Measurements from ENCODE around the gene HIF1A.

The HIF1A gene

DNA sequence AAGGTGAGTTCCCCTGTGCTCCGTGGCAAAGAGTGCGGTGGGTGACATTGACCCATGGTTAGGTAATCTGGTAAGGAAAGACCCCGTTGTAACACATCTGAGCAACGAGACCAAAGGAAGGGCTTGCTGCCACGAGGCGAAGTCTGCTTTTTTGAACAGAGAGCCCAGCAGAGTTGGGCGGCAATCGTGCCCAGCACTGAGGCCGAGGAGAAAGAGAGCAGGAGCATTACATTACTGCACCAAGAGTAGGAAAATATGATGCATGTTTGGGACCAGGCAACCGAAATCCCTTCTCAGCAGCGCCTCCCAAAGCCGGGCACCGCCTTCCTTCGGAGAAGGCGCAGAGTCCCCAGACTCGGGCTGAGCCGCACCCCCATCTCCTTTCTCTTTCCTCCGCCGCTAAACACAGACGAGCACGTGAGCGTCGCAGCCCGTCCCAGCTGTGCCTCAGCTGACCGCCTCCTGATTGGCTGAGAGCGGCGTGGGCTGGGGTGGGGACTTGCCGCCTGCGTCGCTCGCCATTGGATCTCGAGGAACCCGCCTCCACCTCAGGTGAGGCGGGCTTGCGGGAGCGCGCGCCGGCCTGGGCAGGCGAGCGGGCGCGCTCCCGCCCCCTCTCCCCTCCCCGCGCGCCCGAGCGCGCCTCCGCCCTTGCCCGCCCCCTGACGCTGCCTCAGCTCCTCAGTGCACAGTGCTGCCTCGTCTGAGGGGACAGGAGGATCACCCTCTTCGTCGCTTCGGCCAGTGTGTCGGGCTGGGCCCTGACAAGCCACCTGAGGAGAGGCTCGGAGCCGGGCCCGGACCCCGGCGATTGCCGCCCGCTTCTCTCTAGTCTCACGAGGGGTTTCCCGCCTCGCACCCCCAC, at the start of gene HIF1A:
TSS of gene HIF1A (plus strand) at position 684 of the 865 bp plus-strand sequence. CDS start 292 bp downstream, outside the sequence.
- peak; percentile 97 for DNase-seq (ENCODE audit: low read depth, low spot score)
- Histone ChIP-seq H3K4me1 (ENCODE audit: control insufficient read depth, insufficient read depth, low read length) (no peaks in the 10 kb centered on the region), H3K36me3 (ENCODE audit: control insufficient read depth, insufficient read depth, low read length) (no peaks in the 10 kb centered on the region), H3K27ac (ENCODE audit: low read length) (peak within 1 kb of the TSS; percentile 59), H3K4me3 (ENCODE audit: low read length) (peak within 1 kb of the TSS; percentile 99), H3K9me3 (ENCODE audit: control insufficient read depth, insufficient read depth, low read length) (no peaks in the 10 kb centered on the region), H3K27me3 (ENCODE audit: control insufficient read depth, insufficient read depth, low read length) (no peaks in the 10 kb centered on the region)
- no CpG with 5 or more reads among the region's 68 CpGs for WGBS (ENCODE audit: insufficient coverage, insufficient read length)

DNA sequence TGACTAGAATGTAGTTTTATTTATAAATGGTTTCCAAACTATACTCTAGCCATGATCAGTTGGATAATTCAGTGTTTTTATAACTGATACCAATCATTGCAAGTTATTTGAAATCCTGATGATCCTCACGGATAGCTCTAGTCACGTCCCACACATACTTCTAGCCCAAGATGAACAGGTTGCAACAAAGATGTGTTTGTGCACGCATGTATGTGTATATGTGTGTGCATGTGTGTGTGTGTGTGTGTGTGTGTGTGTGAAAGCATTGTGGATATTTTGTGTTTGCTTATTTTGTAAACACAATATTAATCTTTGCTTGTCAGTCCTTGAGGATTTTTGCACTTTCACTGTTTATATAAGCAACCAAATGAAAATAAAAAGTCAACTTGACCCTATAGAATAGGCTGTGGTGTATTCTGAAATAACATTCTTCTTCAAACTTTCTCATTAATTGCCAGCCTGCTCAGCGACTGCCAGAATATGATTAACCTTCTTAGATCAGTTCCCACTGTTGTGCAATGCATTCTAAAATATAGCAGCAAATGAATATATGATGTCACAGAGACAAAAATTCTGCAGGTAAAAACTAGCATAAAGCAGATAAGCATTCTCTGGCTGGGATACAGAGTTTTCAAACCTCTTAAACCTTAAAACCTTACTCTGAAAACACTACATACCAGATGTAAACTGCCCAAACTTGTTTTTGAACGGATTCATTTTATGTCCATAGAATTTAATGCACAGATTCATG, 48.8 kb upstream of the HIF1A start:
- no peaks in the 10 kb centered on the region for H3K9me3 ChIP-seq (ENCODE audit: control insufficient read depth, insufficient read depth, low read length)
- no CpG with 5 or more reads among the region's 5 CpGs for WGBS (ENCODE audit: insufficient coverage, insufficient read length)
- no peak overlapping the region for H3K4me3 ChIP-seq (ENCODE audit: low read length)
- no peaks in the 10 kb centered on the region for H3K4me1 ChIP-seq (ENCODE audit: control insufficient read depth, insufficient read depth, low read length)
- H3K27ac ChIP-seq (ENCODE audit: low read length), result no peak overlapping the region
- no peaks in the 10 kb centered on the region; the same call in 1 of the 2 replicates for H3K27me3 ChIP-seq (ENCODE audit: control insufficient read depth, insufficient read depth, low read length)
- H3K36me3 ChIP-seq (ENCODE audit: control insufficient read depth, insufficient read depth, low read length), result no peaks in the 10 kb centered on the region
- no peak for DNase-seq (ENCODE audit: low read depth, low spot score)

DNA sequence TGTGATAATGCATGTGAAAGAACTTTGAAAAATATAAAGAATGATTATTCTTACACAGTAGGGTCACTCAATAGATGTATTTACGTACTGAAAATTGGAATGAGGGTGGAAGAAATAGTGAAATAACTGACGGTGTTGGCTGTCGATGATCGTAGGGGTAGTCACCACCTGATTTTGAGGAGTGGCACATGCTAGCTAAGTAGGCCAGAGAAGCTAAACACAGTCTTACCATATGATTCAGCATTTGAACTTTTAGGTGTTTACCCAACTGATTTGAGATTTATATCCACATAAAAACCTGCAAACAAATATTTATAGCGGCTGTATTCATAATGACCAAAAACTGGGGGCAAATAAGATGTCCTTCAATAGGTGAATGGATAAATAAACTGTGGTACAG, 47.6 kb upstream of the HIF1A start:
- Histone ChIP-seq H3K27ac (ENCODE audit: low read length) (no peak overlapping the region), H3K4me3 (ENCODE audit: low read length) (no peak overlapping the region), H3K9me3 (ENCODE audit: control insufficient read depth, insufficient read depth, low read length) (no peaks in the 10 kb centered on the region), H3K27me3 (ENCODE audit: control insufficient read depth, insufficient read depth, low read length) (no peaks in the 10 kb centered on the region; the same call in 1 of the 2 replicates), H3K4me1 (ENCODE audit: control insufficient read depth, insufficient read depth, low read length) (no peaks in the 10 kb centered on the region), H3K36me3 (ENCODE audit: control insufficient read depth, insufficient read depth, low read length) (no peaks in the 10 kb centered on the region)
- WGBS (ENCODE audit: insufficient coverage, insufficient read length), result no CpG with 5 or more reads among the region's 5 CpGs
- no peak for DNase-seq (ENCODE audit: low read depth, low spot score)

DNA sequence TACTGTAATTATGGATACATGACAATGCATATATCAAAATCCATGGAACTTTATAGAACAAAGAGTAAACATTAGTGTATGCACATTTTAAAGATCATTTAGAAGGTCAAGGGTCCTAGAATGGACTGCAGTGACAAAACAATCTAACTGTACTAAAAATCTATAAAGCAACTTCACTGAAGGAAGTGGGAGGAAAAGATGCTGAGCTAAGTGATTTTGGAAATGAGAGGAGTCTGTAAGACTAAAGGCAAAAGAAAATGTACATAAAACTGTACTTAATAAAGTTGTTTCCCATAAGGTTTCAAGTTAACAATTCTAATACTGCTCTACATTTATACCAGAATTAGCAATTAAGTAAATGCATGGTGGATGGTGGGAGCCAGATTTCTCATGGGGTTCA, 46.9 kb upstream of the HIF1A start:
- H3K4me1 ChIP-seq (ENCODE audit: control insufficient read depth, insufficient read depth, low read length), result no peaks in the 10 kb centered on the region
- no peaks in the 10 kb centered on the region; the same call in 1 of the 2 replicates for H3K27me3 ChIP-seq (ENCODE audit: control insufficient read depth, insufficient read depth, low read length)
- no peak overlapping the region for H3K27ac ChIP-seq (ENCODE audit: low read length)

DNA sequence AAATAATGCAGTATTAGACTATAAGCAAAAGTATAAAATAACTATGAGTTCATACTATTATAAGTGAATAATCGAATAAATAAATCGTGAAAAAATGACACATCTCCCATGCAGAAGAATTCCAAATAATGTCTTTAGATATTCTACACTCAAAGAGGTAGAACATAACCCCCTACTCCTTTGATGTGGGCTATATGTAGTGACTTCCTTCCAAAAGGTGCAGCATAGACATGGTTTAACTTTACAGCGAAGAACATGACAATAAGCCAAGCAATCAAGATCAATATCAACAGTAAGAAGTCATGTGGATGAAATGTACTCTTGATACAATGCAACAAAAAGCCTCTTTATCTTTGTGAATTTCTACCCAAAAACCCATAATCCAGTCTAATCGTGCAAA, 46.0 kb upstream of the HIF1A start:
- no peaks in the 10 kb centered on the region for H3K9me3 ChIP-seq (ENCODE audit: control insufficient read depth, insufficient read depth, low read length)
- no peaks in the 10 kb centered on the region; the same call in 1 of the 2 replicates for H3K27me3 ChIP-seq (ENCODE audit: control insufficient read depth, insufficient read depth, low read length)
- no peak for DNase-seq (ENCODE audit: low read depth, low spot score)
- H3K4me3 ChIP-seq (ENCODE audit: low read length), result no peak overlapping the region
- H3K4me1 ChIP-seq (ENCODE audit: control insufficient read depth, insufficient read depth, low read length), result no peaks in the 10 kb centered on the region
- no peaks in the 10 kb centered on the region for H3K36me3 ChIP-seq (ENCODE audit: control insufficient read depth, insufficient read depth, low read length)
- no CpG with 5 or more reads among the region's 4 CpGs for WGBS (ENCODE audit: insufficient coverage, insufficient read length)
- H3K27ac ChIP-seq (ENCODE audit: low read length), result no peak overlapping the region

More for the DNA sequence above, 46.9 kb upstream of the HIF1A start:
- no peak overlapping the region for H3K4me3 ChIP-seq (ENCODE audit: low read length)
- H3K9me3 ChIP-seq (ENCODE audit: control insufficient read depth, insufficient read depth, low read length), result no peaks in the 10 kb centered on the region
- no peaks in the 10 kb centered on the region for H3K36me3 ChIP-seq (ENCODE audit: control insufficient read depth, insufficient read depth, low read length)
- no peak for DNase-seq (ENCODE audit: low read depth, low spot score)

DNA sequence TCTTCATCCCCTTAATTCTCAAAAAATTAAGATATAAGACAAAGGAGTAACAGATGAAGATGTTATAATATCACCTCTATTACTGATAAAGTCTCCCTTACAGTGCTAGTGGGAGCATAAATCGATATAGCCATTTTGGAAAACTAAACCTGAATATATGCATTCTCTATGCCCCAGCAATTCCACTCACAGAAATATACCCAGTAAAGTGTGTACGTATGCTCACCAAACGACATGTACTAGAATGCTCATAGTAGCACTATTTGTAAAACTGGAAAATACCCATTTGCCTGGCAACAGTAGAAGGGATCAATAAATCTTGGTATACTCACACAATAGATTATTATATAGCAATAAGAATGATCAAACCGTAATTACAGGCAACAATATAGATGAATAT, 44.0 kb upstream of the HIF1A start:
- H3K4me1 ChIP-seq (ENCODE audit: control insufficient read depth, insufficient read depth, low read length), result no peaks in the 10 kb centered on the region
- H3K36me3 ChIP-seq (ENCODE audit: control insufficient read depth, insufficient read depth, low read length), result no peaks in the 10 kb centered on the region
- H3K27me3 ChIP-seq (ENCODE audit: control insufficient read depth, insufficient read depth, low read length), result no peaks in the 10 kb centered on the region; the same call in 1 of the 2 replicates
- H3K27ac ChIP-seq (ENCODE audit: low read length), result no peak overlapping the region
- no CpG with 5 or more reads among the region's 4 CpGs for WGBS (ENCODE audit: insufficient coverage, insufficient read length)
- DNase-seq (ENCODE audit: low read depth, low spot score), result no peak
- no peak overlapping the region for H3K4me3 ChIP-seq (ENCODE audit: low read length)
- no peaks in the 10 kb centered on the region for H3K9me3 ChIP-seq (ENCODE audit: control insufficient read depth, insufficient read depth, low read length)

DNA sequence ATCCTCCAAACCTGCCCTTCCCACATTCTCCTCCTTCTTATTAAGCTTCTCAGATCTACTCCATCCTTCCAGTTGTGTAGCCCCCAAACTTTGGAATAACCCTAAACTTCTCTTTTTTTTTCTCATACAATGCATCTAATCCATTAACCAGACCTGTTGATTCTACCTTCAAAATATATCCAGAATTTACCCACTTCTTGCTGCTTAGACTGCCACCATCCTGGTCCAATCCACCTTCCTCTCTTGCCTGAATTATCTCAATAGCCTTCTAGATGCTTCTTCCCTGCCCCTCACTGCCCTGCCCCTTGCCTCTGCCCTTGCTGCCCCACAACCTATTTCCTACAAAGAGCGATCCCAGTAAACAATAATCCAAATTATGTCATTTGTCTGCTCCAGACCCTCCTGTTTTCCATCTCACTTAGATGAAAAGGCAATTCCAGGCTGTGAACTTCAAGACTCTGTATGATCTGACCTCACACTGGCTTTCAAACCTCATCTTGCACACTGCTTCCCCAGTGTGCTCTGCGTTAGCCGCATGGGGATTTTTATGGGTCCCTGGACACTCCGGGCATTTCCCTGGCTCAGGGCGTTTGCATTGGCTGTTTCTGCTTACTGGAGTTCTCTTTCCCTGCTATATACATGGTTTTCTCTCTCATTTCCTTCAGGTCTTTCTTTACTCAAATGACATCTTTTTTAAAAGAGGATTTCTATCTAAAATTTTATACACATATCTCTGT, 42.6 kb upstream of the HIF1A start:
- Histone ChIP-seq H3K36me3 (ENCODE audit: control insufficient read depth, insufficient read depth, low read length) (no peaks in the 10 kb centered on the region), H3K4me3 (ENCODE audit: low read length) (no peak overlapping the region), H3K9me3 (ENCODE audit: control insufficient read depth, insufficient read depth, low read length) (no peaks in the 10 kb centered on the region), H3K27me3 (ENCODE audit: control insufficient read depth, insufficient read depth, low read length) (no peaks in the 10 kb centered on the region), H3K4me1 (ENCODE audit: control insufficient read depth, insufficient read depth, low read length) (no peaks in the 10 kb centered on the region), H3K27ac (ENCODE audit: low read length) (no peak overlapping the region)
- no CpG with 5 or more reads among the region's 5 CpGs for WGBS (ENCODE audit: insufficient coverage, insufficient read length)
- DNase-seq (ENCODE audit: low read depth, low spot score), result no peak

DNA sequence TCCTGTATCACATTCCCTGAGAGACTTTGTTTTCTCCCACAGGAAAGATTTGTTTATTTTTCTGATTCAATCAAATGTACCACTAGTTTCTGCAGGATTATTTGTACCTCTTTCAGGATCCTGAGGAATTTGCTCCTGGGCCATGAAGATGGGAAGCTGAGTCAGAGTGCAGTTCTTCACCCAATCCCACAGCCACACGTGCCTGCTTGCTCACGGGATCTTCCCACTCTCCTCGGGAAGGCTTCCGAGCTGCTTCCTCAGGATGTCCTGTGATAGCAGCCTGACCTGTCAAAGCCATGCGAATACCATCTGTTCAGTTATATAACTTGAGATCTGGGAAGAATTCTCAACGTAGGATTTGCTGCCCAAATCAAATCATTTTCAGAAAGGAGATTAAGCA, 41.8 kb upstream of the HIF1A start:
- Histone ChIP-seq H3K4me1 (ENCODE audit: control insufficient read depth, insufficient read depth, low read length) (no peaks in the 10 kb centered on the region), H3K27ac (ENCODE audit: low read length) (no peak overlapping the region), H3K9me3 (ENCODE audit: control insufficient read depth, insufficient read depth, low read length) (no peaks in the 10 kb centered on the region), H3K36me3 (ENCODE audit: control insufficient read depth, insufficient read depth, low read length) (no peaks in the 10 kb centered on the region), H3K4me3 (ENCODE audit: low read length) (no peak overlapping the region), H3K27me3 (ENCODE audit: control insufficient read depth, insufficient read depth, low read length) (no peaks in the 10 kb centered on the region)
- WGBS (ENCODE audit: insufficient coverage, insufficient read length), result no CpG with 5 or more reads among the region's 6 CpGs
- DNase-seq (ENCODE audit: low read depth, low spot score), result no peak

DNA sequence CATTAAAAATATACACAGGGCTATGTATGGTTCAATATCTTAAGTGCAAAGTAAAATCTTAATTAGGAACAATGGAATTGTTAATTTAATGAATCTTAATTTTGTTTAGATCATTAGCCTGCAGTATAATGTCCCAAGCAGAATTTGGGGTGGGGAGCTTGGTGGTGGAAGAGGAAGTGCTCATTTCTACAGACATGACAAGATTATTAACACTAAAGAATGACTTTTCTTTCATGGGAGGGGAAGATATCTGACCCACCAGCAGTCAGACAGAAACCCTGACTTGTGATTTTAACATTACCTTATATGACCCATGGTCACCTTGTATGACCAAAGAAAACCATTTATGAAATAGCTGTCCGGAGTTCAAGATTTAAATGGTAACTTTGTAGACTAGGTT, 41.3 kb upstream of the HIF1A start:
- no peaks in the 10 kb centered on the region for H3K9me3 ChIP-seq (ENCODE audit: control insufficient read depth, insufficient read depth, low read length)
- H3K4me1 ChIP-seq (ENCODE audit: control insufficient read depth, insufficient read depth, low read length), result no peaks in the 10 kb centered on the region
- H3K27me3 ChIP-seq (ENCODE audit: control insufficient read depth, insufficient read depth, low read length), result no peaks in the 10 kb centered on the region
- no peak for DNase-seq (ENCODE audit: low read depth, low spot score)
- H3K4me3 ChIP-seq (ENCODE audit: low read length), result no peak overlapping the region
- no peak overlapping the region for H3K27ac ChIP-seq (ENCODE audit: low read length)
- no peaks in the 10 kb centered on the region for H3K36me3 ChIP-seq (ENCODE audit: control insufficient read depth, insufficient read depth, low read length)
- WGBS (ENCODE audit: insufficient coverage, insufficient read length), result no CpG with 5 or more reads among the region's 1 CpG

DNA sequence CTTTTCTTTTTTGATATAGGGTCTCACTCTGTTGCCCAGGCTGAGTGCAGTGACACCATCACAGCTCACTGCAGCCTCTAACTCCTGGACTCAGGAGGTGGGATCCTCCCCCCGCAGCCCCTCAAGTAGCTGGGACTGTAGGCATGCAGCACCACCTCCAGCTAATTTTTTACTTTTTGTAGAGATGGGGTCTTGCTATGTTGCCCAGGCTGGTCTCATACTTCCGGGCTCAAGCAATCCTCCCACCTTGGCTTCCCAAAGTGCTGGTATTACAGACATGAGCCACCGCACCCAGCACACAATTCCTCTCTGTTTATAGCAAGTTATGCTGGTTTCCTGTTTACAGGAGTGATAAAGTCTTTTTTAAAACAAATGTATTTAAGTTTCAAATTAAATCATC, 39.5 kb upstream of the HIF1A start:
- Histone ChIP-seq H3K9me3 (ENCODE audit: control insufficient read depth, insufficient read depth, low read length) (no peaks in the 10 kb centered on the region), H3K36me3 (ENCODE audit: control insufficient read depth, insufficient read depth, low read length) (no peaks in the 10 kb centered on the region), H3K27ac (ENCODE audit: low read length) (no peak overlapping the region), H3K4me1 (ENCODE audit: control insufficient read depth, insufficient read depth, low read length) (no peaks in the 10 kb centered on the region), H3K4me3 (ENCODE audit: low read length) (no peak overlapping the region), H3K27me3 (ENCODE audit: control insufficient read depth, insufficient read depth, low read length) (no peaks in the 10 kb centered on the region)
- no peak for DNase-seq (ENCODE audit: low read depth, low spot score)
- WGBS (ENCODE audit: insufficient coverage, insufficient read length), result no CpG with 5 or more reads among the region's 3 CpGs

Data from iPS DF 6.9 (cell line).